ENCODE data around the gene SZT2.
"Not testable (repeated sequence)": the region's sequence is repeated elsewhere in the genome, so short reads cannot be mapped to it uniquely, and the experiment has no call there.

The SZT2 gene

GRCh38 chr1:43463479-43463878, 73.8 kb downstream of the SZT2 start:
- no peak for DNase-seq

- no peak for DNase-seq
Observed at GRCh38 chr1:43464681-43465504, 75.2 kb downstream of the SZT2 start.

DNA sequence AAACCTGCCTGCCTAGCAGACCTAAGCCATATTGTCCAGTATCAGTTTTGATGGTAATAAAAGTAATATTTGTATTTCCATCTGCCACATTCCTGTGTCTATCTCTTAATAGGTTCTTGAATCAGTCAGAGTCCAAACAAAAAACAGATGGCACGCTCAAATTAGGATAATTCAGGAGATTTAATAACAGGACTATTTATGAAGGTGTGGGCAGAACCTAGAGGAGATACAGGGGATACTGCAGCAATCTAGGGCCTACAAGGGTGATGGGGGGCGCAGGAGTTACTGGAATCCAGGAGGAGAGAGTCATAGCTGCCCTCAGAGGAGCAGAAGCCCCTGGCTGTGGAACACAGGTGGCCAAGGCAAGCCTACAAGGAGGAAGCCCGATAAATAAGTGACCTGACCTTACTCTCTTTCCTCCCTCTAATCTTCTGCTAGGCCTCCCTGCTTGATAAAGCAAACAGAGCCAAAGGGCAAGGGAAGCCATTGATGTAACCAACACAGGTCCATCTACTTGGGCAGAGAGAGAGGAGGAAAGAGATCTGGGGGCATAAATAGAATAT, 75.9 kb downstream of the SZT2 start:
- no peak for DNase-seq

DNA sequence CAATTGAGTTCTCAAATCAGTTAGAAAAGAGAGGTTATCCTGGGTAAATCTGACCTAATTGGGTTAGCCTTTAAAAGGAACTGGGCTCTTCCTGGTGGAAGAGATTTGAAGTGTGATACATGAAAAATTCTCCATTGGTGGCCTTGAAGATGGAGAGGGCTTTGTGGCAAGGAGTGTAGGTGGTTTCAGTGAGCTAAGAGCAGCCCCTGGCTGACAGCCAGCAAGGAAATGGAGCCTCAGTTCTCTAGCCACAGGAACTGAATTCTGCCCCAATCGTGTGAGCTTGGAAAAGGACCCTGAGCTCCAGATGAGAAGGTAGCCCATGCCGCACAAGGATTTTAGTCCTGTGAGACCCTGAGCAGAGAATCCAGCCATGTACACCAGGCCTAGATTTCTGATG, 76.7 kb downstream of the SZT2 start:
- DNase-seq = peak; percentile 69

DNA sequence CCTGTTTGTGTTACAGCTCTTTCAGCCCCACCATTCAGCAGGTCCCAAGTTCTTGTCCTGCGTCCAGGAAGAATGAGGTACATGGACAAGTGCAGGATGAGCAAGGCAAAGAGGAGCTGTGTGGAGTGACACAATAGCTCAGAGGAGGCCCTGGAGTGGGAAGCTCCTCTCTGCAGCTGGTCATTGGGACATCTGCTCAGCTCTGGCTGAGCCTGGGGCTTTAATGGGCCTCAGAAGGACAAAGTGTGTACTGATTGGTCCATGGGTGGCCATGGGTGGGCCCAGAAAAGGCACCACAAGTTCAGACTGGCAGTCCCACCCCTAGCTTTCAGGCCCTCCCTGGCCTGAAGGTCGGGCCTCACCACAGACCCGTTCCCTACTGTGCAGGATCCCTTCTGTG, 78.7 kb downstream of the SZT2 start:
- no peak for DNase-seq

DNA sequence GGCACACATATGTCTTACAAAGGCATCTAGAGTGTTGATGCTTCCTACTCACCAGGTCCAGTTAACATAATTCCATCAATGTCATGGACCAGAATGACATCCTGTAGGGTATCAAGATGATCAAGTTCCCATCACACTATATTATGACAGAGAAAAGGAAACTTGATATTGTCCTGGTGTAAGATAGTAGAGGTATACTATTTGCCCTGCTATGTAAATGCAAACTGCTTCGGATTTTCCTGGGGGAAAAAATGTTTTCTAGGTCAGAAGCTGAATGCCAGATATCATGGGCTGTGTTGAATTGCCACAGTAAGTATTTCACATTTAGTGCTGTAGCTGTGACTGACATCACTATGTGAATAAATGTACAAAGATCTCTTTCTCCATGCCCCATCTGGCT, 80.2 kb downstream of the SZT2 start:
- no peak for DNase-seq

DNA sequence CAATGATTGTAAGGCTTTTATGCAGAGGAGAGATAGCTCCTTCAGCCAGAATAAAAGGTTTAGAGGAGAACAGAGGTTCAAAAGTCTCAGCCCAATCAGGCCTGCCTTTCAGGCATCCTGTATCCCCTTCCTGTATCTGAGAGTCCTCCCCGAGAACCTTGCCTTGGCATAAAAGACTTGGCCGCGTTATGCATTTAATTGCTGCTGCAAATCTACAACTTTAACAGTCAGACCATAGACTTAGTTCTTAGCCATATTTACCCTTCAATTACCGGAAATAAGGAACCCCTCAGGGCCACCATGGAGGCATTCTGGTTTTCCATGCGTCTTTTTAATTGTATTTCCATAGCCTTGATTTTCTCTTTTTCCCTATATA, 82.4 kb downstream of the SZT2 start:
- DNase-seq = no peak

- not testable (repeated sequence) for DNase-seq
Observed at GRCh38 chr1:43472463-43473151, 82.9 kb downstream of the SZT2 start.

- DNase-seq = no peak
Observed at GRCh38 chr1:43473463-43473862, 83.8 kb downstream of the SZT2 start.

DNA sequence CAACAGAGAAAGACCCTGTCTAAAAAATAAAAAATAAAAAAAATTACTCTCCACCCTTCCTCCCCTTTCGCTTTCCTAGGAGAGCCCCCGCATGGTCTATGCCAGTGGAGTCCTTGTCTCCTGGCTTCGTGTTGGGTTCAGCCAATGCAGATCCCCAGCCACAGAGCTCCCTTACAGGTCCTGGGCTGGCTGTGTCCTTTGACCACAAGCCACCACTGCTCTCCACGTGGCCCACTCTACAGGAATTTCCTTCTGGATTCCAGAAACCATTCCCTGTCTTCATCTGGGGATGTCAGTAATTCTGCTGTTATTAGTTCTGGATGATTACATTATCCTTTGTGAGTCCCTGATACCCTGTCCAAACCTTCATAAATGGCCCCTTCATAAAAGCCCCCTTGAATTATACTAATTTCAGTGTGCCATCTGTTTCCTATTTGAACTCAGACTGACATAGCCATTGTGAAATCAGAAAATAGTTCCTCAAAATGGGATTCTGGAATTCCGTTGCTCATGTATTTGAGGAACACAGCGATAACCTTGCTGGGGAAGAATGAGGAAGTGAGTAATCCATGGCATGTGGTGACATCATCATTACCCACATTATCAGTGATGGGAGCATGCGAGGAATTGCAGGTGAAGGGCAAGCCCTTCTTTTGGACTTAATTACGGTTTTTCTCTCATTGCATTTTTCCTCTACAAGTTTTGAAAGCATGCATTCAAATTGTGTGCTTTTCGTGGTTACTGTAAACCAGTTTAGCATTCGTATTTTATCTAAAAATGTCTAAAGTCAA, 86.1 kb downstream of the SZT2 start:
- not testable (repeated sequence) for DNase-seq

- no peak for DNase-seq
Observed at GRCh38 chr1:43477716-43478115, 88.0 kb downstream of the SZT2 start.

GRCh38 chr1:43479414-43479813, 89.7 kb downstream of the SZT2 start:
- DNase-seq = no peak

GRCh38 chr1:43481491-43481890, 91.8 kb downstream of the SZT2 start:
- no peak for DNase-seq

- DNase-seq = no peak
Observed at GRCh38 chr1:43482215-43482614, 92.5 kb downstream of the SZT2 start.

DNA sequence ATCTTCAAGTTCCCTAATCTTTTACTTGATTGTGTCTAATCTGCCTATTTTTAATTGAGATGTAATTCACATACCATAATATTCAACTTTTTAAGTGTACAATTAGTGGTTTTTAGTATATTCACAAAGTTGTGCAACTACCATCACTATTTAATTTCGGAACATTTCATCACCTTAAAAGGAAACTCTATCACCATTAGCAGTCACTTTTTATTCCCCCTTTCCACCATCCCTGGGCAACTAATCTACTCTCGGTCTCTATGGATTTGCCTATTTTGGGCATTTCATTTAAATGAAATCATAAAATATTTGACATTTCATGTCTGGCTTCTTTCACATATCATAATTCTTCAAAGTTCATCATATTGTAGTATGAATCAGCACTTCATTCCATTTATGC, 94.7 kb downstream of the SZT2 start:
- no peak for DNase-seq

GRCh38 chr1:43488165-43488564, 98.5 kb downstream of the SZT2 start:
- DNase-seq = no peak

- DNase-seq = no peak
Observed at GRCh38 chr1:43491061-43491460, 101.4 kb downstream of the SZT2 start.

DNA sequence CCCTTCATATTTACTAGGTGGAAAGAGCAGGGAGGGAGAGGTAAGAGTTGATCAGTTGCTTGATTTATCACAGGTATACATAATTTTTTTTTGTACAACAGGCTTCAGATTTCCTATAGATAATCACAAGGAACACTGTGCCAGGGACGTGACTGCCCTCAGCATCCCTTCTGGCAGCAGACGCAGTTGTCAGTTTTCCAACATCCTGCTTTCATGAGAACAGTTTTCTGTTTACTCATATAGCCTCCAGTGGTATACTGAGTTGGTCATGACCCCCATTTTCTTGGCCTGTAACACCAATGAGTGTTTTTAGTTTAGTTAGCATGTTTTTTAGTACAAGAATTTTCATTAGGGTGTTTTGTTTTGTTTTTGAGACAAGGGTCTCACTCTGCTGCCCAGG, 103.1 kb downstream of the SZT2 start:
- no peak for DNase-seq

DNA sequence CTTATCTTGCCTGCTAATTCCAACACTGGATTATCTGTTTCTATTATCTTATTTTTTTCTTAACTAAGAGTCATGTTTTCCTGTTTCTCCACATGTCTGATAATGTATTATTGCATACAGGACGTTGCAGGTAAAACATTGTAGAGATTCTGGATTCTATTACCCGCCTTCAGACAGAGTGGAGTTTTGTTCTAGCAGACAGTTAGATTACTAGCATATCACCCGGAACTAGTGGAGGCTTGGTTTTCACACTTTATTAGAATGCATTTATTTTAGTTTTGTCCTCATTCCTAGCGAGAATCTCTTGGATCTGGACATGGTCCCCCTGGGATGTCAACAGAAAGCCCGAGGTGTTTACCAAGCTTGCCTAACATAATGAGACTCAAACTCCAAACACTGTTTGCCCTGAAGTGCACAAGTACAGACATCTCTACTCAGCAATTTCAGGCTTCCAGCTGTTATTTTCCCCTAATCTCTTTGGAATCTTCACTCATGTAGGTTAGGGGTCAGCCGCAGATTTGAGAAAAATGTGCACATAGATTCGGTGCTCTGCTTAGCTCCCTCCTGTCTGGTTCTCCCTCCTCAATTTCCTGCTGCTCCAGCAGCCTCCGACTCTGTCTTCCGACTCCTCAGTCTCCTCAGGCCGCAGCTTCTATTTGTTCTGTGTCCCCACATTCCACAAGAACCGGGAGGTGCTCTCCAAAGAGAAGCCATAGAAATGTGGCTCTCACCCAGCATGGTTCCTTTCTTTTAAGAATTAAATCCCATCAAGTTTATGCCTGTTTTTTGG, 104.2 kb downstream of the SZT2 start:
- DNase-seq = no peak

DNA sequence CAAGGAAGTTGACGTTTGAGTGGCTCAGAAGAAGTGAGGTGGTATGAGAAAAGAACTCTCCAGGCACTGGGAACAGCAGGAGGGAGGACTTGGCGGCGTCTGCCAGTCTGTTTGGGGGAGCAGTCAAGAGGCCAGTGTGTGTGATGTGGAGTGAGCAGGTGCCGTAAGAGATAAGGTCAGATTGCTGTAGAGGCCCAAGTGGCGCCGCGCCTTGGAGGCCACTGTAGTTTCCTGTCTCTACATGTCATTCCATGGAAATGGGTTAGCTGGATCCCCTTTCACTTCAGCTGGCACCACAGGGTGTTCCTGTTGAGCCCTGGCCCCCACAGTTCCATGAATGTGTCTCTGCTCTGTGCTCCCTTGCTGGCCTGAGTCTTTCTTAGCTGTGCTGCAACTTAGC, 105.5 kb downstream of the SZT2 start:
- DNase-seq = peak; percentile 16

DNA sequence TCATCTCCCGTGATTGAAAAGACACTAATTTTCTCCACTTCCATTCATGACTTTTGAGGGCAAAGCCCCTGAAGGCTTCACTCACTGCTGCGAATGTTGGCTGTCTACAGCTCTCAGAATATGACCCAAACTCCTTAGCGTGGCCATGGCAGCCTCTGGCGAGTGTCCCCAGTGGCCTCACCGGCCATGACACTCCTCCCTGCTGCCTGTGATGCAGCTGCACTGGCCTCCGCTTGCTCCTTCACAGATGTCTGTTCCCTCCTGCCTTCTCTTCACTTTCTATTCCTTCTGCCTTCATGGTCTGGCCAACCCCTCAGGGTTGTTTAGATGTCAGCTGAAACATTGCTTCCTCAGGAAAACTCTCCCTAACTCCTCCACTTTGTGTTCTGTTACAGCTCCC, 110.2 kb downstream of the SZT2 start:
- no peak for DNase-seq

- not testable (repeated sequence) for DNase-seq
Observed at GRCh38 chr1:43501806-43502205, 112.1 kb downstream of the SZT2 start.

DNA sequence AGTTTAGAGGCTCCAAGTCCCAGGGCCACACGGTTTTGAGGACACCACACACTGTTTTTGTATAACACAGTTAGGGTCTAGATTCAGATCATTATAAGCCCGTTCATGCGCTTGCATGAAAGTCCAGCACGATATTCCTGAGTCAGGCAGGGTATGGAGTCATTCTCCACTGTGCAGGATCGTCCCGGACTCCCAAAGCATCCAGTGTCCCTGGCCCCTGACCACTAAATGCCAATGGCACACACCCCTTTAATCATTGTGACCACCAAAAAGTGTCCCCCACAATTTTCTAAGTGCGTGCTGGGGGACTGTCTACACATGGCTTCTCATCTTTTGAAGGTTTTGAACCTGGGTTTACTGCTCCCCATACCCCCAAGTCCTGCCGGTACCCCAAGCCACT, 113.8 kb downstream of the SZT2 start:
- DNase-seq = no peak
